ENCODE measurements around the gene NRXN2. TPM values are rescaled to one million over a fixed set of nuclear protein-coding genes. Genes with fewer than 3 reads are reported as not detected.

Gene NRXN2
- total RNA-seq, 1 experiment from 2014 or later: 0.15 TPM

- ChIA-PET POLR2A (no interaction called here), CTCF (interaction anchor here (0.6 to 1.0 kb wide), 2 partner anchors 17 to 68 kb away, joined by 3 to 4 read pairs; no protein-coding TSS in a partner anchor)
- H3K36me3 ChIP-seq (ENCODE audit: control insufficient read depth, insufficient read depth, low read length): no peaks in the 10 kb centered on the region
- peaks cover 8% of the 10 kb centered on the region; the same call in 1 of the 2 replicates for H3K9me3 ChIP-seq (ENCODE audit: control insufficient read depth, insufficient read depth, low read depth, low read length)
- no TSS peak for BruUV-seq (replicated peaks)
- DNase-seq (ENCODE audit: low read depth, low spot score): no peak
- in situ Hi-C loops (cut with HindIII; ENCODE audit: low pct_unique_long_range_greater_than_20kb, low sequenced_read_pairs) (no loop called here), intact Hi-C loops (cut with micrococcal nuclease; ENCODE audit: unreplicated experiment) (no loop called here)
- no peak for TF ChIP-seq SIN3A (IDR thresholded peaks at IDR 0.05; ENCODE audit: borderline replicate concordance, insufficient read depth, low read depth, low read length)
- no peak for TF ChIP-seq TCF7L2 (IDR thresholded peaks at IDR 0.05; ENCODE audit: low read depth, low read length)
- TF ChIP-seq, protein P1, sequence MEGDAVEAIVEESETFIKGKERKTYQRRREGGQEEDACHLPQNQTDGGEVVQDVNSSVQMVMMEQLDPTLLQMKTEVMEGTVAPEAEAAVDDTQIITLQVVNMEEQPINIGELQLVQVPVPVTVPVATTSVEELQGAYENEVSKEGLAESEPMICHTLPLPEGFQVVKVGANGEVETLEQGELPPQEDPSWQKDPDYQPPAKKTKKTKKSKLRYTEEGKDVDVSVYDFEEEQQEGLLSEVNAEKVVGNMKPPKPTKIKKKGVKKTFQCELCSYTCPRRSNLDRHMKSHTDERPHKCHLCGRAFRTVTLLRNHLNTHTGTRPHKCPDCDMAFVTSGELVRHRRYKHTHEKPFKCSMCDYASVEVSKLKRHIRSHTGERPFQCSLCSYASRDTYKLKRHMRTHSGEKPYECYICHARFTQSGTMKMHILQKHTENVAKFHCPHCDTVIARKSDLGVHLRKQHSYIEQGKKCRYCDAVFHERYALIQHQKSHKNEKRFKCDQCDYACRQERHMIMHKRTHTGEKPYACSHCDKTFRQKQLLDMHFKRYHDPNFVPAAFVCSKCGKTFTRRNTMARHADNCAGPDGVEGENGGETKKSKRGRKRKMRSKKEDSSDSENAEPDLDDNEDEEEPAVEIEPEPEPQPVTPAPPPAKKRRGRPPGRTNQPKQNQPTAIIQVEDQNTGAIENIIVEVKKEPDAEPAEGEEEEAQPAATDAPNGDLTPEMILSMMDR (IDR thresholded peaks at IDR 0.05): no peak
- no peak for TF ChIP-seq POLR2AphosphoS5 (IDR thresholded peaks at IDR 0.05; ENCODE audit: low read depth, low read length)
- no peak for TF ChIP-seq REST (IDR thresholded peaks at IDR 0.05; ENCODE audit: insufficient read depth in 1 of 2, low read depth in 2 of 2, low read length in 1 of 2)
- no peaks in the 10 kb centered on the region for H3K27me3 ChIP-seq (ENCODE audit: control insufficient read depth, insufficient read depth, low read length)
- H3K4me1 ChIP-seq (ENCODE audit: control insufficient read depth, insufficient read depth, low read length): no peaks in the 10 kb centered on the region
- no peak overlapping the region for H3K4me3 ChIP-seq (ENCODE audit: low read depth in 2 of 2, low read length in 2 of 2)
- ATAC-seq: peak; percentile 46; the same call in 1 of the 2 replicates
- no peak overlapping the region for H3K27ac ChIP-seq (ENCODE audit: low read length)
Observed at GRCh38 chr11:64583296-64584262, 139.4 kb downstream of the NRXN2 start.

- POLR2A ChIA-PET: no interaction called here
- Histone ChIP-seq H3K27ac (ENCODE audit: low read length) (no peak overlapping the region), H3K36me3 (ENCODE audit: control insufficient read depth, insufficient read depth, low read length) (no peaks in the 10 kb centered on the region), H3K9me3 (ENCODE audit: control insufficient read depth, insufficient read depth, low read depth, low read length) (peaks cover 2% of the 10 kb centered on the region; the same call in 1 of the 2 replicates), H3K4me1 (ENCODE audit: control insufficient read depth, insufficient read depth, low read length) (no peaks in the 10 kb centered on the region), H3K27me3 (ENCODE audit: control insufficient read depth, insufficient read depth, low read length) (no peaks in the 10 kb centered on the region), H3K4me3 (ENCODE audit: low read depth in 2 of 2, low read length in 2 of 2) (no peak overlapping the region)
- no TSS peak for BruUV-seq (replicated peaks)
- ATAC-seq (no peak), DNase-seq (ENCODE audit: low read depth, low spot score) (no peak)
- CTCF ChIA-PET: interaction anchor here (1.0 kb wide), 1 partner anchor 16 kb away, joined by 4 read pairs; no protein-coding TSS in a partner anchor
- TF ChIP-seq TCF7L2 (IDR thresholded peaks at IDR 0.05; ENCODE audit: low read depth, low read length): no peak
- TF ChIP-seq, protein P1 (IDR thresholded peaks at IDR 0.05): no peak
- no peak for TF ChIP-seq POLR2AphosphoS5 (IDR thresholded peaks at IDR 0.05; ENCODE audit: low read depth, low read length)
- intact Hi-C loops (cut with micrococcal nuclease; ENCODE audit: unreplicated experiment): no loop called here
- in situ Hi-C loops (cut with HindIII; ENCODE audit: low pct_unique_long_range_greater_than_20kb, low sequenced_read_pairs): no loop called here
Observed at GRCh38 chr11:64582885-64583284, 140.1 kb downstream of the NRXN2 start.
